ENCODE measurements around the gene ARID1B. TPM values are rescaled to one million over a fixed set of nuclear protein-coding genes. Genes with fewer than 3 reads are reported as not detected.

The ARID1B gene
- total and polyA plus RNA-seq, 10 of the 15 experiments (the other 5 are each of a cell fraction or from before 2014, with no cell fraction given), result 24.7 to 133 (median 54.6) TPM

GRCh38 chr6:157184202-157185015 lies 407.2 kb downstream of the ARID1B start:
- Histone ChIP-seq H3K9ac (ENCODE audit: control insufficient read depth, insufficient read depth, low read length) (no peak overlapping the region), H3K4me1 (ENCODE audit: control insufficient read depth, insufficient read depth, low read length) (no peaks in the 10 kb centered on the region), H3K4me3 (no peak overlapping the region), H4K20me1 (ENCODE audit: control insufficient read depth, insufficient read depth) (no peaks in the 10 kb centered on the region), H2AFZ (ENCODE audit: control insufficient read depth, low read depth, low read length) (no peak overlapping the region), H3K27me3 (replicated peaks in 1 of 2; ENCODE audit: control insufficient read depth in 2 of 2, insufficient read depth in 2 of 2, low read length in 1 of 2) (no peaks in the 10 kb centered on the region), H3K36me3 (ENCODE audit: control insufficient read depth in 2 of 2, insufficient read depth in 2 of 2, low read length in 1 of 2) (peaks cover 17 to 51% of the 10 kb centered on the region in 2 experiments; a peak in 3 of 4 replicates), H3K9me3 (replicated peaks; ENCODE audit: control insufficient read depth, insufficient read depth, low read length) (no peaks in the 10 kb centered on the region), H3K79me2 (ENCODE audit: control insufficient read depth, insufficient read depth, low read length) (no peaks in the 10 kb centered on the region), H3K27ac (ENCODE audit: control insufficient read depth, insufficient read depth) (no peak overlapping the region), H3K4me2 (ENCODE audit: control insufficient read depth, insufficient read depth) (no peak overlapping the region)
- FAIRE-seq, result no peak
- ChIA-PET SMC1A (ENCODE audit: uncharacterized antibody, unreplicated experiment) (interaction anchor here (1.1 kb wide), 1 partner anchor 148 kb away, joined by 3 read pairs; no protein-coding TSS in a partner anchor), CTCF (interaction anchor here (1.1 to 1.4 kb wide), 2 partner anchors 138 to 399 kb away, joined by 3 to 4 read pairs; no protein-coding TSS in a partner anchor), RAD21 (ENCODE audit: unreplicated experiment) (interaction anchor here (0.6 kb wide), 1 partner anchor 151 kb away, joined by 3 read pairs; no protein-coding TSS in a partner anchor), POLR2A (no interaction called here)
- in situ Hi-C loops (cut with MboI) (no loop called here), intact Hi-C loops (cut with micrococcal nuclease; ENCODE audit: unreplicated experiment) (loop anchor here (5.0 to 10.0 kb wide), 2 partner anchors 150 to 622 kb away; no protein-coding TSS in a partner anchor)
- BruUV-seq (replicated peaks), result no TSS peak
- ATAC-seq, result peak; percentile 68
- 49% methylated on average over 25 of the region's 25 CpGs for WGBS (ENCODE audit: insufficient coverage, insufficient replicate concordance, low lambda C conversion rate, missing lambda C conversion rate)
- 0 out of 2 replicates have a peak, but pooled peaks have one; percentile 33 for TF ChIP-seq ELK1 (IDR thresholded peaks at IDR 0.05; ENCODE audit: low read depth, low read length)
- no peak for TF ChIP-seq SIX5 (IDR thresholded peaks at IDR 0.05; ENCODE audit: low read depth, low read length, severe bottlenecking)
- TF ChIP-seq, protein P1, sequence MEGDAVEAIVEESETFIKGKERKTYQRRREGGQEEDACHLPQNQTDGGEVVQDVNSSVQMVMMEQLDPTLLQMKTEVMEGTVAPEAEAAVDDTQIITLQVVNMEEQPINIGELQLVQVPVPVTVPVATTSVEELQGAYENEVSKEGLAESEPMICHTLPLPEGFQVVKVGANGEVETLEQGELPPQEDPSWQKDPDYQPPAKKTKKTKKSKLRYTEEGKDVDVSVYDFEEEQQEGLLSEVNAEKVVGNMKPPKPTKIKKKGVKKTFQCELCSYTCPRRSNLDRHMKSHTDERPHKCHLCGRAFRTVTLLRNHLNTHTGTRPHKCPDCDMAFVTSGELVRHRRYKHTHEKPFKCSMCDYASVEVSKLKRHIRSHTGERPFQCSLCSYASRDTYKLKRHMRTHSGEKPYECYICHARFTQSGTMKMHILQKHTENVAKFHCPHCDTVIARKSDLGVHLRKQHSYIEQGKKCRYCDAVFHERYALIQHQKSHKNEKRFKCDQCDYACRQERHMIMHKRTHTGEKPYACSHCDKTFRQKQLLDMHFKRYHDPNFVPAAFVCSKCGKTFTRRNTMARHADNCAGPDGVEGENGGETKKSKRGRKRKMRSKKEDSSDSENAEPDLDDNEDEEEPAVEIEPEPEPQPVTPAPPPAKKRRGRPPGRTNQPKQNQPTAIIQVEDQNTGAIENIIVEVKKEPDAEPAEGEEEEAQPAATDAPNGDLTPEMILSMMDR (IDR thresholded peaks at IDR 0.05 in 2 of 3, conservative IDR thresholded peaks at IDR 0.05 in 1 of 3; ENCODE audit: control insufficient read depth in 2 of 3, extremely low read depth in 1 of 3, insufficient read depth in 1 of 3, low read depth in 3 of 3, low read length in 3 of 3), result peak; percentile 56 to 61 (median 57); a peak in 5 of 6 replicates
- 0 out of 2 replicates have a peak, but pooled peaks have one; percentile 20 for TF ChIP-seq REST (IDR thresholded peaks at IDR 0.05; ENCODE audit: low read depth, low read length)
- TF ChIP-seq RCOR1 (conservative IDR thresholded peaks at IDR 0.05; ENCODE audit: low read depth, low read length), result no peak
- peak; percentile 45 for TF ChIP-seq SMC3 (IDR thresholded peaks at IDR 0.05; ENCODE audit: borderline replicate concordance, low read length)
- no peak for TF ChIP-seq ZSCAN29 (IDR thresholded peaks at IDR 0.05)
- TF ChIP-seq RAD21 (IDR thresholded peaks at IDR 0.05; ENCODE audit: insufficient read depth, low read depth, low read length), result peak; percentile 60
- no peak for DNase-seq (ENCODE audit: low read depth, low spot score)

All from GM12878 (cell line).